Endothelial cell (in vitro differentiated cells): Measurements from ENCODE around the gene CRYBG1. TPM values are rescaled to one million over a fixed set of nuclear protein-coding genes. Genes with fewer than 3 reads are reported as not detected.

Experiments
- DNase-seq: peaks from one replicate; pipeline ENCODE4 v3.0.0; 2021; ENCODE audit warnings: low spot score
- H3K27ac Mint-ChIP-seq: one replicate; pipeline ENCODE4 v1.8.0; 2021; ENCODE audit warnings: mixed read lengths, inconsistent platforms; ENCODE audit not compliant: unreplicated experiment
- H3K27me3 Mint-ChIP-seq: one replicate; pipeline ENCODE4 v1.8.0; 2021; ENCODE audit warnings: mild to moderate bottlenecking, moderate library complexity, mixed read lengths, inconsistent platforms; ENCODE audit not compliant: unreplicated experiment
- H3K36me3 Mint-ChIP-seq: one replicate; pipeline ENCODE4 v1.8.0; 2021; ENCODE audit warnings: mild to moderate bottlenecking, low read depth, mixed read lengths, inconsistent platforms; ENCODE audit not compliant: unreplicated experiment
- H3K4me1 Mint-ChIP-seq: one replicate; pipeline ENCODE4 v1.8.0; 2021; ENCODE audit warnings: mild to moderate bottlenecking, mixed read lengths, inconsistent platforms; ENCODE audit not compliant: unreplicated experiment
- H3K4me3 Mint-ChIP-seq: one replicate; pipeline ENCODE4 v1.8.0; 2021; ENCODE audit warnings: mild to moderate bottlenecking, mixed read lengths, inconsistent platforms; ENCODE audit not compliant: unreplicated experiment
- H3K9me3 Mint-ChIP-seq: one replicate; pipeline ENCODE4 v1.8.0; 2021; ENCODE audit warnings: mixed read lengths, inconsistent platforms; ENCODE audit not compliant: unreplicated experiment
- total RNA-seq: library from RNA; stranded (reverse); fragmentation: NEBNext Ultra II Directional; extraction: Animal tissue kit (Norgen Biotek cat#: 25700); gene quantifications from one replicate; pipeline ENCODE4 v1.2.1, GENCODE V29; 2021; ENCODE audit not compliant: unreplicated experiment
- TF ChIP-seq, protein P1 (sequence below): fragments of 200-600 bp; sonication (generic); IDR thresholded peaks from one replicate; pipeline ENCODE4 v1.5.0; 2021; ENCODE audit warnings: antibody characterized with exemption; ENCODE audit not compliant: unreplicated experiment

Gene CRYBG1
- total RNA-seq, 1 donor from 2014 or later, result 0.08 TPM

- TF ChIP-seq, protein P1, sequence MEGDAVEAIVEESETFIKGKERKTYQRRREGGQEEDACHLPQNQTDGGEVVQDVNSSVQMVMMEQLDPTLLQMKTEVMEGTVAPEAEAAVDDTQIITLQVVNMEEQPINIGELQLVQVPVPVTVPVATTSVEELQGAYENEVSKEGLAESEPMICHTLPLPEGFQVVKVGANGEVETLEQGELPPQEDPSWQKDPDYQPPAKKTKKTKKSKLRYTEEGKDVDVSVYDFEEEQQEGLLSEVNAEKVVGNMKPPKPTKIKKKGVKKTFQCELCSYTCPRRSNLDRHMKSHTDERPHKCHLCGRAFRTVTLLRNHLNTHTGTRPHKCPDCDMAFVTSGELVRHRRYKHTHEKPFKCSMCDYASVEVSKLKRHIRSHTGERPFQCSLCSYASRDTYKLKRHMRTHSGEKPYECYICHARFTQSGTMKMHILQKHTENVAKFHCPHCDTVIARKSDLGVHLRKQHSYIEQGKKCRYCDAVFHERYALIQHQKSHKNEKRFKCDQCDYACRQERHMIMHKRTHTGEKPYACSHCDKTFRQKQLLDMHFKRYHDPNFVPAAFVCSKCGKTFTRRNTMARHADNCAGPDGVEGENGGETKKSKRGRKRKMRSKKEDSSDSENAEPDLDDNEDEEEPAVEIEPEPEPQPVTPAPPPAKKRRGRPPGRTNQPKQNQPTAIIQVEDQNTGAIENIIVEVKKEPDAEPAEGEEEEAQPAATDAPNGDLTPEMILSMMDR, result no peak
- Mint-ChIP-seq H3K27me3 (no peaks in the 10 kb centered on the region), H3K4me1 (peaks cover 18% of the 10 kb centered on the region), H3K27ac (no peak overlapping the region), H3K36me3 (no peaks in the 10 kb centered on the region), H3K4me3 (no peak overlapping the region), H3K9me3 (no peaks in the 10 kb centered on the region)
- DNase-seq, result no peak
Measured at GRCh38 chr6:106530026-106530425, 169.5 kb downstream of the CRYBG1 start.

DNA sequence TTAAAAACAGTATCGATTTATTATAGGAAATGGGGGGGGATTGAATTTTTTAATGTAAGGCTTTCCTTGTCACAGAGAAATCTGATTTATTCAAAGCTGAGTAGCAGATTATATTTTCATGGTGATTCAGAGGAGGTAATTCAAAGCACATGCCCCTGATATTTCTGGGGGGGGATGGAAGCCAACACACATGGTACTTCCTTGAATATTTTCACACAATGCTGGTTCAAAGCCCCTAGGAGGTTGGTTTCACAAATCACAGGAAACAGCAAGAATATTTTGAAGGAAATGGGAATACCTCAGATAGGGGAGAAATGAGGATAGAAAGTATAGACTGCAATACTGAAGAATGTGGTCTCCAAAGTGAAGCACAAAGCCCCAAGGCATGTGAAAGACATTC lies 170.0 kb downstream of the CRYBG1 start:
- Mint-ChIP-seq H3K27me3 (no peaks in the 10 kb centered on the region), H3K9me3 (no peaks in the 10 kb centered on the region), H3K4me1 (peaks cover 18% of the 10 kb centered on the region), H3K36me3 (no peaks in the 10 kb centered on the region), H3K4me3 (no peak overlapping the region), H3K27ac (no peak overlapping the region)
- TF ChIP-seq, protein P1, result no peak
- no peak for DNase-seq

DNA sequence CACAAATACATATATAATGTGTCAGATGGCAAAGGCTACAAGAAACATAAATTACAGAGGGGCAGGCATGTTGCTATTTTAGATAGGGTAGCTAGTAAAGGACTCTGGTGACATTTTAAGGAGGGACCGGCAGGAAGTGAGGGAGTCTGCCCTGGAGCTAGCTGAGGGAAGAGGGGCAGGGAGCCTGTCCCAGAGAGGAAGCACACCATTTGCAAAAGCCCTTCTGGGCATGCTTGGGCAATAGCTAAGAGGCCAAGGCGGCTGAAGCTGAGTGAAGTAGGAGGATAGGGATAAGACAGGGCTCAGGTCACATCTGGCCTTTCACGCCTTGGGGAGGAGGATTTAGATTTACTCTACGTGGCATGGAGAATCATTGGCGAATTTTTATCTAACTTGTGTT lies 172.5 kb downstream of the CRYBG1 start:
- no peak overlapping the region for H3K27ac Mint-ChIP-seq
- H3K4me1 Mint-ChIP-seq, result peaks cover 18% of the 10 kb centered on the region
- no peaks in the 10 kb centered on the region for H3K27me3 Mint-ChIP-seq
- TF ChIP-seq, protein P1, result no peak
- H3K36me3 Mint-ChIP-seq, result no peaks in the 10 kb centered on the region
- no peaks in the 10 kb centered on the region for H3K9me3 Mint-ChIP-seq
- H3K4me3 Mint-ChIP-seq, result no peak overlapping the region
- no peak for DNase-seq

DNA sequence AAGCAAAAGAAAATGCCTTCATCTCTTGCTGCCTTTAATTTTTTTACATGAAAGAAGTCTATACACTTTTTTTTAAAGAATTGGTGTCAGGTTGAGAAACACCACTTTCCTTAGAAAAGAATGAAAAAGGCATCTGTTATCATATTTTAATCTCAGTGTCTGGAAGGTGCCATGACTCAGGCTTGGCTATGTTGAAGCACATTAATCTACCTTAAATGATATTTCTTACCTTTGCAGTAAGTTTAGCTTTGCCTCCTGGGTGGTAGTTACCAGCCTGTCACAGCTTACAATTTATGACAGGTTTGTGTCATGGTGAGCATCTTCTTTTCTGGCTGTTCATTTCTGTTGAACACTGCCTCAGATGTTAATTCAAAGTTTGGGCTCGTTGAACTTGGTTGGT lies 173.5 kb downstream of the CRYBG1 start:
- Mint-ChIP-seq H3K27ac (no peak overlapping the region), H3K4me3 (no peak overlapping the region), H3K4me1 (peaks cover 18% of the 10 kb centered on the region), H3K36me3 (no peaks in the 10 kb centered on the region), H3K27me3 (no peaks in the 10 kb centered on the region), H3K9me3 (no peaks in the 10 kb centered on the region)
- TF ChIP-seq, protein P1, result no peak
- no peak for DNase-seq

- no peak for DNase-seq
Measured at GRCh38 chr6:106534564-106534982, 174.1 kb downstream of the CRYBG1 start.

More at GRCh38 chr6:106534564-106534982, 174.1 kb downstream of the CRYBG1 start:
- Mint-ChIP-seq H3K9me3 (no peaks in the 10 kb centered on the region), H3K4me1 (peaks cover 19% of the 10 kb centered on the region), H3K36me3 (no peaks in the 10 kb centered on the region), H3K27ac (no peak overlapping the region), H3K4me3 (no peak overlapping the region), H3K27me3 (no peaks in the 10 kb centered on the region)
- TF ChIP-seq, protein P1, result no peak
